Brain microvascular endothelial cell (primary cell): ENCODE measurements around the gene SRRM1.
"Not testable (repeated sequence)": the region's sequence is repeated elsewhere in the genome, so short reads cannot be mapped to it uniquely, and the experiment has no call there.

Experiments used
- DNase-seq: peaks from one replicate; pipeline ENCODE4 v3.0.0-alpha.2; 2020
- H3K27ac ChIP-seq: fragments of 250-450 bp; sonication (Bioruptor Pico); 2 replicates; pipeline ENCODE4 v1.5.1; 2020; ENCODE audit warnings: mild to moderate bottlenecking, moderate library complexity
- H3K27me3 ChIP-seq: fragments of 250-450 bp; sonication (Bioruptor Pico); replicated peaks from 2 replicates; pipeline ENCODE4 v1.5.1; 2020; ENCODE audit warnings: mild to moderate bottlenecking
- H3K36me3 ChIP-seq: fragments of 250-450 bp; sonication (Bioruptor Pico); replicated peaks from 2 replicates; pipeline ENCODE4 v1.5.1; 2020; ENCODE audit warnings: mild to moderate bottlenecking
- H3K4me3 ChIP-seq: 2 replicates; pipeline ENCODE4 v1.5.1; 2011; ENCODE audit warnings: low read depth, mild to moderate bottlenecking, control low read depth, low read length, moderate library complexity
- in situ Hi-C: cut with HindIII; loops from 2 replicates; pipeline ENCODE4 v1.10.0; 2017; ENCODE audit warnings: low sequenced_read_pairs, low pct_ligation_motif_present
- TF ChIP-seq, protein P1 (sequence below): IDR thresholded peaks from 2 replicates; pipeline ENCODE4 v1.5.1; 2011; ENCODE audit warnings: low read depth, mild to moderate bottlenecking, moderate library complexity, low read length, control low read depth, inconsistent platforms; ENCODE audit errors: missing control alignments

SRRM1 gene

DNA sequence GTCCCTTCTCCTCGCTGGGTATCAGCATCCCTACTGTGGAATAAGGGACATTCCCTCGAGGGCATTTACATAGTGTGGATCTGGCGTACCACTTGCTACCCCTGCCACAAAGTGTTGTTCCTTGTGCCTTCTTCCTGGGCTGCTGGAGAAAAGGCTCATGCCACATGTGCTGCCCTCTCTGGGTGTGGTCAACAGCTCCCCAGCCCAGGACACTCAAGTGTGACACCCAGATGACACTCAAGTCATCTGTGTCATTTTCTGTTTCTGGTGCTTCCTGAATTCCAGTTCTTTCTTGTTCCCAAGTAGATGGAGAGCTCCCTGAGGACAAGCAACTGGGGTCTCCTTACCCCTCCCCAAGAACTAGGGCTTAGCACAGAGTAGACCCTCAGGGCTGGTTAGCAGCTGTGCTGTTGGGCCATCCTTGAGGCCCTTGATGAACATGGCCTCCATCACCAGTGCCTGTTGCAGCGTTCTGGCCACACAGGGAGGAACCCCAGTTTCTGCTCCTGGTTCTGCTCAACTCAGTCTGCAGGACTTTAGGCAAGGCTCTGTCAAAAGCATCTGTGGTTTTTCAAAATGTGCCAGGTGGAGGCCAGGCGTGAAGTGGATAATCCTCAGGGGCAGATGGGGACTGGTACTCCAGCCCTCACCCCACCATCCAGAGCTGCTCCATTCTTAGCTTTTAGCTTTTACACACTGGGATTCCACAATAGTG is 53.1 kb downstream of the SRRM1 start:
- DNase-seq = no peak
- no peaks in the 10 kb centered on the region for H3K27me3 ChIP-seq
- H3K36me3 ChIP-seq = no peaks in the 10 kb centered on the region
- in situ Hi-C loops = no loop called here
- H3K4me3 ChIP-seq = no peak overlapping the region
- no peak overlapping the region for H3K27ac ChIP-seq
- TF ChIP-seq, protein P1, sequence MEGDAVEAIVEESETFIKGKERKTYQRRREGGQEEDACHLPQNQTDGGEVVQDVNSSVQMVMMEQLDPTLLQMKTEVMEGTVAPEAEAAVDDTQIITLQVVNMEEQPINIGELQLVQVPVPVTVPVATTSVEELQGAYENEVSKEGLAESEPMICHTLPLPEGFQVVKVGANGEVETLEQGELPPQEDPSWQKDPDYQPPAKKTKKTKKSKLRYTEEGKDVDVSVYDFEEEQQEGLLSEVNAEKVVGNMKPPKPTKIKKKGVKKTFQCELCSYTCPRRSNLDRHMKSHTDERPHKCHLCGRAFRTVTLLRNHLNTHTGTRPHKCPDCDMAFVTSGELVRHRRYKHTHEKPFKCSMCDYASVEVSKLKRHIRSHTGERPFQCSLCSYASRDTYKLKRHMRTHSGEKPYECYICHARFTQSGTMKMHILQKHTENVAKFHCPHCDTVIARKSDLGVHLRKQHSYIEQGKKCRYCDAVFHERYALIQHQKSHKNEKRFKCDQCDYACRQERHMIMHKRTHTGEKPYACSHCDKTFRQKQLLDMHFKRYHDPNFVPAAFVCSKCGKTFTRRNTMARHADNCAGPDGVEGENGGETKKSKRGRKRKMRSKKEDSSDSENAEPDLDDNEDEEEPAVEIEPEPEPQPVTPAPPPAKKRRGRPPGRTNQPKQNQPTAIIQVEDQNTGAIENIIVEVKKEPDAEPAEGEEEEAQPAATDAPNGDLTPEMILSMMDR = no peak

DNA sequence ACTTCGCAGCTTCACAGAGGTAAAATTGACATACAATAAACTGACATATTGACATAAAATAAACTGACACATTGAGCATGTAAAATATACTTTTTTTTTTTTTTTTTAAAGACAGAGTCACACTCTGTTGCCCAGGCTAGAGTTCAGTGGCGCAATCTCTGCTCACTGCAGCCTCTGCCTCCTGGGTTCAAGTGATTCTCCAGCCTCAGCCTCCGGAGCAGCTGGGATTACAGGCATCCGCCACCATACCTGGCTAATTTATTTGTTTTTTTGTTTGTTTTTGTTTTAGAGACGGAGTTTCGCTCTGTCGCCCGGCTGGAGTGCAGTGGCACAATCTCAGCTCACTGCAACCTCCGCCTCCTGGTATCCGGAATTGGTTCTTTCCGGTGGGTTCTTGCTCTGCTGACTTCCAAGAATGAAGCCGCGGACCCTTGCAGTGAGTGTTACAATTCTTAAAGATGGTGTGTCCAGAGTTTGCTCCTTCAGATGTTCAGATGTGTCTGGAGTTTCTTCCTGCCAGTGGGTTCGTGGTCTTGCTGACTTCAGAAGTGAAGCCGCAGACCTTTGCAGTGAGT is 53.7 kb downstream of the SRRM1 start:
- TF ChIP-seq, protein P1 = no peak
- H3K36me3 ChIP-seq = no peaks in the 10 kb centered on the region
- DNase-seq = no peak
- H3K4me3 ChIP-seq = no peak overlapping the region
- no peak overlapping the region for H3K27ac ChIP-seq
- in situ Hi-C loops = no loop called here
- H3K27me3 ChIP-seq = no peaks in the 10 kb centered on the region

DNA sequence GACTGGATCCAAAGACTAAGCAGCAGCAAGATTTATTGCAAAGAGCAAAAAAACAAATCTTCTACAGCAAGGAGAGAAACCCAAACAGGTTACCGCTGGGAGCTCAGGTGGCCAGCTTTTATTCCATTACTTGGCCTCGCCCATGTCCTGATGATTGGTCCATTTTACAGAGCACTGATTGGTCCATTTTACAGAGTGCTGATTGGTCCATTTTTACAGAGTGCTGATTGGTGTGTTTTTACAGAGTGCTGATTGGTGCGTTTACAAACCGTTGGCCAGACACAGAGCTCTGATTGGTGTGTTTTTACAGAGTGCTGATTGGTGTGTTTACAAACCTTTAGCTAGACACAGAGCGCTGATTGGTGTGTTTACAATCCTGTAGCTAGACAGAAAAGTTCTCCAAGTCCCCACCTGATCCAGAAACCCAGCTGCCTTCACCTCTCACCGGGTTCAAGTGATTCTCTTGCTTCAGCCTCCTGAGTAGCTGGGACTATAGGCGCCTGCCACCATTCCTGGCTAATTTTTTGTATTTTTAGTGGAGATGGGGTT is 54.4 kb downstream of the SRRM1 start:
- H3K36me3 ChIP-seq, DNase-seq, H3K27ac ChIP-seq, H3K27me3 ChIP-seq, H3K4me3 ChIP-seq, in situ Hi-C loops: not testable (repeated sequence)

DNA sequence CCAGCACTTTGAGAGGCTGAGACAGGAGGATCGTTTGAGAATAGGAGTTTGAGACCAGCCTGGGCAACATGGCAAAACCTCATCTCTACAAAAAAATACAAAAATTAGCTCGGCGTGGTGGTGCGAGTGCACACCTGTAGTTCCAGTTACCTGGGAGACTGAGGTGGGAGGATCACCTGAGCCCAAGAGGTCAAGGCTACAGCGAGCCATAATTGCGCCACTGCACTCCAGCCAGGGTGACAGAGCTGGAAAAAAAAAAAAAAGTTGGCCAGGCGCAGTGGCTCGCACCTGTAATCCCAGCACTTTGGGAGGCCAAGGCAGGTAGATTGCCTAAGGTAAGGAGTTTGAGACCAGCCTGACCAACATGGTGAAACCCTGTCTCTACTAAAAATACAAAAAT is 55.2 kb downstream of the SRRM1 start:
- H3K27ac ChIP-seq, DNase-seq, H3K27me3 ChIP-seq, H3K4me3 ChIP-seq, H3K36me3 ChIP-seq, in situ Hi-C loops: not testable (repeated sequence)

DNA sequence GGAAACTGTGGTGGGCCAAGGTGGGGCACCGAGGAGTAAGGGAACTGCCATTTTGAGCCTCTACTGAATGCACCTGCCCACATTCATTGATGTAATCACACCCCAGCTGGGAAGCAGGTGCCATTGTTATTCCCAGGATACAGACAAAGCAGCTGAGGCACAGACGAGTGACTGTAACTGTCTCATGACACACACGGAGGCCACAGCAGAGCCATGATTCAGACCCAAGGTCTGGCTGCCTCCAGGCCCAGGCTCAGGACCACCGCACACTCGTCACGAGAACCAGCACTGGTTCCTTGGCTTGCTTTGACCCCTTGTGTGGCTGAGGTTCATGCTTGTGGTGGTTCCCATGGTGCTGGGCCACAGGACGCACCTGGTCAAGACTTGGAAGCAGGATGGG is 56.5 kb downstream of the SRRM1 start:
- no peaks in the 10 kb centered on the region for H3K36me3 ChIP-seq
- no peak overlapping the region for H3K4me3 ChIP-seq
- in situ Hi-C loops = no loop called here
- H3K27me3 ChIP-seq = no peaks in the 10 kb centered on the region
- DNase-seq = no peak
- TF ChIP-seq, protein P1 = no peak
- no peak overlapping the region for H3K27ac ChIP-seq

DNA sequence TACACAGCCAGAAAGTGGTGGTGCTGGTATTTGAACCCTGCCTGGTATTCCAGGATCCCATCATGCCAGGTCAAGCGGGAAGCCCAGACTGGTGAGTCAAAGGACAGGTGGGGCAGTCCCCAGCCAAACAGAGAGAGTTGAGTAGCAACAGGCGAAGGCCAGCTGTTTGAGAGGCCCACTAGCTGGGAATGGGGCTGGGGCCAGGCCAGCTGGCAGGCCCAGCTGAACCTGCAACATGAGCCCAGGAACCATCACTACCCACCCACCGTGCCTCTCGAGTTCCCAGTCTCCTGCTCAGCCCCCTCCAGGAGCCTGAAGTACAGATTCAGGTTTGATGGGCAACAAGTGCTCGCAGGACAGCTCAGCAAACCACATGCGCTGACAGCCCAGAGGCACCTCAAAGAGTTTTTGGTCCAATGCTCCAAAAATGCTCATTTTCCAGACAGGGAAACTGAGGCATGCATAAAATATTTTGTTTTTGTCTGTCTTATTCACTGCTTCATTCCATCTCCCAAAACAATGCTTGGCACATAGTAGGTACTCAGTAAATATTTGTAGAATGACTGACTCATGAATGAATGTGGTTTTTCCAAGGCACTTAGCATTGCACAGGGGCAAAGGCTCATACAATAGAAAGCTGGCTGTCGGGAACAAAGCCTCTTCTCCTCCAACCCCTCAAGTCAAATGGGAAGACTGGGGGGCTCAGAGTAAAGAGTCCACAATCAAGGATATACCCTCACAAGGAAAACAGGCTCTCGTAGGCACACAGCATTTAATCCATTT is 59.6 kb downstream of the SRRM1 start:
- Histone ChIP-seq H3K27ac (no peak overlapping the region), H3K36me3 (no peaks in the 10 kb centered on the region), H3K27me3 (no peaks in the 10 kb centered on the region), H3K4me3 (no peak overlapping the region)
- TF ChIP-seq, protein P1 = no peak
- no peak for DNase-seq
- in situ Hi-C loops = no loop called here
